Cerebellar nuclear complex (tissue), 1 donor: Measurements from ENCODE around the gene CRYGS.
"Not testable (repeated sequence)": the region's sequence is repeated elsewhere in the genome, so short reads cannot be mapped to it uniquely, and the experiment has no call there.

Experiments
- DNase-seq, 2 experiments: peaks; one replicate each; lab custom pipeline; 2025; lab: John Stamatoyannopoulos, UW

CRYGS gene

DNA sequence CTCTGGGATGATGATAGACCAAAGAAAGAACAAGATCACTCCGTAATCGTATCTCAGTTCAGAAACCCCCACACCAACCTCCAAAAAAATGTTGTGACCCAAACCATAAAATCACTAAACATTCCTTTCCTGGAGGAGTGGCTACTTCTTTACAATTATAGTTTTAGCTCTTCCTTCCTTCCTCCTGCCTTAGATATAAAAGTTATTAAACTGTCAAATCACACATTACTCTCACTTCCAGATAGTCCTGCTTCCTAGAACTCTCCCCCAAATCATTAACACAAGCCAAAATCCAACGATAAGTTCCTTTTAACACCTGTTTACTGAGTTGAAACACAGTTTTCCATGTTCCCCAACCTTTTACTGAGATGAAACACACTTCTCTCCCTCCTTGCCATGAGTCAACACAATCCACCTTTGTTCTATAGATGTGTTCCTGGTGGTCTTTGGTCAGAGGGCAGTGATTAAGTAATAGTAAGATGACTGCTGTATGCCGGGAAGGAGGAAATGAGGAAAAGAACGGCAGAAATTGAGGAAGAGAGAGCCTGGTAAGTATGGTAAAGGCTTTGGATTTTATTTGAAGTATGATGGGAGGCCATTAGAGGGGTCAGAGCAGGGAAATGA, 8.3 kb upstream of the CRYGS start:
- no peak for DNase-seq

DNA sequence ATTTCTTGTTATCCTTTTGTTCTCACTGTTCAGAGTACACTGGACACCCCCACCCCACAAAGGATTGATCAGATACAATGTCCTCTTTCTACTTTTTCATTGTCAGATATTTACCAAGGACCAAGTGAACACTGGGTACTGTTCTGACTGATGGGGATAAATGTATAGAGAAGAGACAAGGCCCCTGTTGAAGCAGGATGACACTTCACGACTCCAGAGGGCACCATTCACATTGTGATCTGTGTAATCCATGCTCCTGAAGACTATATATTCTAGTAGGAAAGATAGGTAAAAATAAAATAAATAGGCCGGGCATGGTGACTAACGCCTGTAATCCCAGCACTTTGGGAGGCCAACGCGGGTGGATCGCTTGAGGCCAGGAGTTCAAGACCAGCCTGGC, 7.2 kb upstream of the CRYGS start:
- no peak for DNase-seq

DNA sequence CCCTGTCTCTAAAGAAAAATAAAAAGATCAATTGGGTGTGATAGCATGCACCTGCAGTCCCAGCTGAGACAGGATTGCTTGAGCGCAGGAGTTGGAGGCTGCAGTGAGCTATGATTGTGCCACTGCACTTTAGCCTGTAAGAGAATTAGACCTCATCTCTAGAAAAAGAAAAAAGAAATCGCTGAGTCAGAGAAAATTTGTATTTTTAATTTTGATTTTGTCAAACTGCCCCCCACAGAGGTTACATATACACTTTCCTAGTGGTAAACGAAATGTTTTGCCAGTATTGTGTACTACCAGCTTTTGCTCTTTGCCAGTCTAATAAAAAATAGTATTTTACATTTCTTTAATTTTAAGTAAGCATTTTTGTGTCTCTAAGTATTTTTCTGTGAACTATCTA, 5.3 kb upstream of the CRYGS start:
- no peak for DNase-seq

DNA sequence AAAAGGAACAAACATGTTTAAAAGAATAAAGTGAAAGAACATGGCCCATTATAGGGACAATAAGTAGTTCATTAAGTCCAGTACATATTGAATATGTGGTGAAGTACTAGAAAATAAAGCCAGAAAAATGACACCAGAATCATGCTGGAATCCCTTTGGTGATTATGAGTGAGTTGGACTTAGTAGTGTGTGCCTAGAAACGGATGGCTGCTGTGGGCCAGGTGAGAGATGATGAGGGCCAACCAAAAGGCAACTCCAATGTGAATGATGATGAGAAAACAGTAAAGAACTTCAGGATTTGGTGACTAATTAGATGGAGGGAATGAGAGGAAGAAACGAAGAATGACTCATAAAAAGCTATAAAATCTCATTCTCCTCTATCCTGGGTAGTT, 3.3 kb downstream of the CRYGS start:
- DNase-seq: no peak

DNA sequence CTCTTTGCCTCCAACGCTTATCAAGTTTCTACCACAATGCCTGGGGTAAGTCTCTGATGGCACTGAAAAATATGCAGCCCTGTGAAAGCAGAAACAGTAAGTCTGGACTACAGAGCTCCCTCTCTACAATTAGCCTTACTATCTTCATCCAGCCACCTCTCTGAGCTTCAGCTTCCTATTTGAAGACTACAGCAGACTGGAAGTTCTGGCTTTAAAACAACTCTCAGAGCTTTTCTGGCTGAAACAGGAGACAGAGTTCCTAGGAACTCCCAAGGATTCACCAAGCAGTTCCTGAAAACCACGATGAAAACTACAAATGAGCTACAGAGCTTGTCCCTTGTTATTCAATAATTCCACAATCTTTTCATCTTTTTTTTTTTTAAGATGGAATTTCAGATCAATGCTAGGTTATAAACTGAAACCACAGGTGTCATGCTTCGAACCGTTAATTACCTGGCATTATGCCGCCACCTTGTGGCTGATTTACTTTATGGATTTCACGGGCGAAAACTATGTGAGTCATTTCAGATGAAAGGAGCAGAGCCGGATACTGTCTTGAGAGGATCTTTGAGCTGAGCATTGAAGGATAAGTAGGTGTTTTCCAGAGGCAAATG, 3.9 kb downstream of the CRYGS start:
- DNase-seq: peak in 1 of 2 experiments; percentile 20

DNA sequence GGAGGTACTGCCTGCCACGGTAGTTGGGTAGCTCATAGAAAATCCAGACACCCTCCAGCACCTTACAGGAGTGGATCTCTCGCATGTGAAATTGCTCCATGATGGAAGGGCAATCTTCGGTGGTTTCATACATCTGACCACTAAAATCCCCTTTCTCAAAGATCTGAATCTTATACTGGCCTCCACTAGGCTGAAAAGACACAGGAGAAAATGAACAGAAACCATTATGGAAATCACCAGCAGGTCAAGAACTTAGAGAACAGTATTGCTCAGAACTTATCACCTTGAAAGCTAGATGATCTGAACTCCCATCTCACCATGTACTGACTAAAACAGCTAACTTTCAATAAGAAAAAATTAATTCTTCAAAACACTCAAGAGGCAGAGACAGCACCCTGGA, 5.4 kb downstream of the CRYGS start:
- no peak for DNase-seq

DNA sequence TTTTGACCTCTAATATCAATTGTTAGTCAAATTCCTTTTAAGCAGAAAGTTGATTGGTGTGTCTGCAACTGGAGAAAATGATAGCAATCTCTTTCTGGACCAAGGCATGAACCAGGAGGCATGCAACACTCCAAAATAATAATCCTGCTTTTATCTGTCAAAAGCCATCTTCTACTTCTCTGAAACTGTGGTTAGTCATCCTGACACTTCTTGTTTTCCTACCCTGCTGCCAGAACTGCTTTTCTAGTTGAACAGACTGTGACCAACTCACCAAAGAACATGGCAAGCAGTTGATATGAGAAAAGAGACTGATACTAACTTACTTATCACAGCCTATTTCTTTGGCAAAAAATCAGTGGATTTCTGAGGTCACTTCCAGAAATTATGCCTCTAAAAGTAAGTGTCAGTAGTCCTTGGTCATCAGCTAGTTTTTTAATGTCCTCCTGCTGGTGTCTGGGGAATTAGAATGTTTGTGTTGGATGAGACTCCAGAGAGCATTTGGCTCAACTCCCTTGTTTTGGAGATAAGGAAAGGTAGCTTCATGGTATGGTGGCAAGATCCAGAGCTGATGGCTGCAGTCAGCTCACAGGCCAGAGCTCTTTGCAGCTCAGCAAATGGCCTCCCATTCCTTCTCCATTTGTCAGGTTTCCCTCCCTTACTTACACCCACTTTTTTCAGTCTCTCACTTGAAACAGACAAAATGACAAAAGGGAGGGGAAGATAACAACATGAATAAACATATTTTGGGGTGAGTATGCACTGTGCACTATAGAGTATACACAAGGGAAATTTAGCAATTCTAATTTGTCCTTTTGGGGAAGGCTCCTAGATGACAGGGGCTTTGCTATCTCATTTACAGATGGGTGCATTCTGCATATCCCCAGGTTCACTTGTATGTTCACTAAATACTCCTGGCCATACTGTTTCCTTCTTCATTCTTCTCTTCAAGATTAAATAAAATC, 7.0 kb downstream of the CRYGS start:
- no peak for DNase-seq

DNA sequence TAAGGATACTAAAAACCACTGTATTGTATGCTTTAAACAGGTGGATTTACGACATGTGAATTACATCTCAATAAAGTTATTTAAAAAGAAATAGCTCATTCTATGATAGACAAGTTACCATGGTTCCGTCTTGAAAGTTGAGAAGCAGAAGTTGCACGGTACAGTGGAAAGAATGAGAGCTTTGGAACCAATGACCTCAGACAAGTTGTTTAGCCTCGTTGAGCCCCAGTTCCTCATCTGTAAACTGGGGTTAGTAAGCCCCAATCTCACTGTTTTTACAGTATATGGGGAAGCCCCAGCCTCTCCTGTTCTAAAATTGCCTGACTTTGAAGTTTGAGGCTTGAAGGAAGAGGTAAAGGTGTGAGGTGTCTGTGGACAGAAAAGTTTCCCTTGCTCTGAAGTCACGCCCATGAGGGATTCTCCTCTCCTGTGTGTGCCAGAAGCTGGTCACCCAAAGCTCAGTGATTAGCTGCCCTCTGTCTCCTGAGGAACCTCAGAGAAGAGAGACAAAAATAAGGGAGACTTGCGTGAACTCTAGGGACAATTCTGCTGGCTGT, 10.0 kb downstream of the CRYGS start:
- no peak for DNase-seq

DNA sequence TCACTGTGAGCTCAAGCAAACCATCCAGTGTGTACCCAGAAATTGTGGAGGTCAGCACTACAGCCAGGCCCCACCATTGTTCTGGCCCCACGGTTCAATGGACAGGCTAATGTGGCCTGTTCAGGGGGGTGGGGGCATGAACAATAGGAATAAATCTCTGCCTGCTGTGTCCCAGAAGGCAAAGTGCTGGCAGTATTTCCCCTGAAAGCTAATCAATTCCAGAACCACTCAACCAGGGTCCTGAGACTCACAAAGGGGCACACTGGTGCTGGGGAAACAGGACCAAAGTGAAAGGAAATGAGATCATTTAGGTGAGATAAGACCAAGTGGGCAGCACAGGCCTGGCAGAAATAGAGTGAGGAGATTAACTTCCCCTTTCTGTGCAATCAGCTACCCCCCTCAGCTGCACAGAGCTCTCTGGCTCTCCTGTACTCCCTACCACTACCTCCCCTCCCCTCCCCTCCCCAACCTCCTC, 11.5 kb downstream of the CRYGS start:
- DNase-seq: no peak

DNA sequence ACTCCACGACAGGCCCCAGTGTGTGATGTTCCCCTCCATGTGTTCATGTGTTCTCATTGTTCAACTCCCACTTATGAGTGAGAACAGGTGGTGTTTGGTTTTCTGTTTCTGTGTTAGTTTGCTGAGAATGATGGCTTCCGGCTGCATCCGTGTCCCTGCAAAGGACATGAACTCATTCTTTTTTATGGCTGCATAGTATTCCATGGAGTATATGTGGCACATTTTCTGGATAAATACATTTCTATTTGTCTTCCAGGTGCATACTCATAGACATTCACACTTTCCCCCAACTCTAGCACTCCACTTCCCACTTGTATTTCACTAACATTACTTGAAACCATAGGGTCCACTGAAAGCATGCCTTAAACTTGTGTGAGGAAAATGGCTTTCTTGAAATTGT, 12.5 kb downstream of the CRYGS start:
- DNase-seq: not testable (repeated sequence)

DNA sequence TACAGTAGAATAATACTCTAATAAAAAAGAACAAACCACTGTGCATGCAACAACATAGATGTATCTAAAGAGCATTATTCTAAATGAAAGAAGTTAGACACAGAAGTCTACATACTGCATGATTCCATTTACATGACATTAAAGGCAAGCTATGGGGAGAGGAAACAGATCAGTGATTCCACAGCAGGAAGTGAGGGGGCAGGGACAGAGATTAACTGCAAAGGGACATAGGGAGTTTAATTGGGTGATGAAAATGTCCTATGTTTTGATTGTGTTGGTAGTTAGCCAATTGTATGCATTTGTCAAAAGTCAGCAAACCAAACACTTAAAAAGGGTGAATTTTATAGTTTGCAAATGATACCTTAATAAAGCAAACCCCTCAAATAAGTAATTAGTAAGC, 13.8 kb downstream of the CRYGS start:
- no peak for DNase-seq

DNA sequence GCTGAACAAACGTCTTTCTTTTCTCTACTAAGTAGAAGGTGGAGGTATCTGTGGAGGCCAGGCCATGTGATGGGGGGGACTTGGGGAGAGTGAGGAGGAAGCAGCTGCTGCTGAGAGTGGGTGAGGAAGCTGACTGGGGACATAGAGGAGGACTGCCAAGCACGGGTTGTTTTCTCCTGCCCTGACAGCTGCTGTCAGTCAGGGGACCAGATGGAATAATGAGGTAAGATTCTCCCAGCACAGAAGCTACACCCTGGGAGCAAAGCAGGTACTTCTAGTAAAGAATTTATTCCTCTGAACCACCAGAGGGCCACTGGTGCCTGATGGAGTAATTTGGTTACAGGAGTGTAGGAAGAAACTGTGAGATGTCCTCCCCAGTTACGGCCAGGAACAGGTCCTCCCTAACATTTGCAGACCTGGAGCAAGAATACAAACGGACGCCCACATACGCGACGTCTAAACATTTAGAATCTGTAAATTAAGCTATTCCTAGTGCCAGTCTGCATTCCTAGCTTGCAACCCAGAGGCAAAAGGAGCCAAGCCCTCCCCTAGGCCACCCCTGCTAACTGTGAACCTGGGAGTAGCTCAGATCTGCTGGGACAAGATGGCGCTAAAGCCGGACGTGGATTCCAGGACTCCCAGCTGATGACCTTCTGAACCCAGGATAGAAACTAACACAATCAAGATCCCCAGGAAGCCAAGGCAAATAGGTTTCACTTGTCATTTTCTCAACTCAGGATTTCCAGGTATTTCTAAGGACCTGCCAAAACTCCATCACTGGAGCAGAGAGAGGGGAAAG, 14.8 kb downstream of the CRYGS start:
- peak; percentile 33 to 62 for DNase-seq

DNA sequence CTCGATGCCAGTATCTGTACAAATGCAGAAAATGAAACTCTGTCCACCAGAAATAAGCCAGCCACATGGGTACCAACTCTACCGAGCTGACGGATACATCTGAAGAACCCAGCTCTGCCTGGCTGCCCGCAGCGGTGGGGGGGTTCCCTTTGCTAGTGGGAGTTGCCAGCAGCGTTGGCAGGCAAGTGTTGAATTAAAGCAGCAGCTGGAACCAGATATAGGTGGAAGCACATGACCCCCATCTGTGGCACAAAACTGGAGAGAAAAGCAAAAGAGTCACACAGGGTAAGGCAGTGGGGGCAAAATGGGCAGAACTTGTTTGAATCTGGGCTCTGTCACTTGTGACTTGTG, 17.9 kb downstream of the CRYGS start:
- no peak for DNase-seq

DNA sequence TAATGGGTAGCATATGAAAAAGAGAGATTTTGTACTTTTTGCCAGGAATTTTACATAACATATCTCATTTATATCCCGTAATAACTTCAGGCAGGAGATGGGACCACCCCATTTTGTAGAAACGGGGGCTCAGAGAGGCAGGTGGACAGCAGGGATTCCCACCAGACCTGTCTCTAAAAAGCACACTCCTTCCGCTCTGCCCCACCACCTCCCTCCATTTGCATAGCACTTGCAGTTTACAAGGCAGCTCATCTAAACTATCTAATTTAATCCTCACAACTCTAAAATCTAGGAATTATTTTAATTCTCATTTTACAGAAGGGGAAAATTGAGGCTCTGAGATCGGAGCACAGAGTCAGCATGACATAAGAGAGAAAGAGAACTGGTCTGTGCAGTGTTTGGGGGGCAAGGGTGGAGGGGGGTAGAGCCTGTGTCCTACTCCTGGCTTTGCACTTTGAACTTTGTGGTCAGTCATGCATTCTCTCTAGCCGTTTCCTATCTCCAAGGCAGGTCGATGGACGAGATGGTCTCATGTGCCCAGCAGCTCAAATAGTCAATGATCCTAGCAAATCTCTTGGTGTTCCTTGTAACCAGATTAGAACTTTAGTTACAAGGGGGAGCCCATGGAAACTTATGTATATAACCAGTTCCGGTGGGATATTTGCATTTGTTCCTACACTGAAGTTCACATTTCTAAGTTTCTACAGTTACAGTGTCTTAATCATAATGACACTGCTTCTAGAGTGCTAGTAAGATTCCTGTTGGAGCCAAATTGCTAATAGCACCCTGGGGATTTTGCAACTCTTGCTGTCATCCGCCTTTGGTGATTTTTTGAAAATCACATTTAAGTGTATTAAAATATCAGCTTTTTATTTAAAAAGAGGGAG, 18.6 kb downstream of the CRYGS start:
- no peak for DNase-seq

DNA sequence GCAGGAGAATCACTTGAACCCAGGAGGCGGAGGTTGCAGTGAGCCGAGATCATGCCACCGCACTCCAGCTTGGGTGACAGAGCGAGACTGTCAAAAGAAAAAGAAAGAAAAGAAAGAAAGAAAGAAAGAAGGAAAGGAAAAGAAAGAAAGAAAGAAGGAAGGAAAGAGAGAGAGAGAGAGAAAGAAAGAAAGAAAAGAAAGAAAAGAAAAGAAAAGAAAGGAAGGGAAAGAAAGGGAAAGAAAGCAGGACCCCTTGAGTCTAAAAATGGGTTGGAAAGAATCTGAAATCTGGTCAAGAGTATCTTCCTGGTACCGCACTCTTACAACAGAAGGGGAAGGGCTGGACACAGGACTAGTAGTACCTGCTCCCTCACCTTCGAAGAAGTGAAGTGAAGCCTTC, 19.6 kb downstream of the CRYGS start:
- no peak for DNase-seq

DNA sequence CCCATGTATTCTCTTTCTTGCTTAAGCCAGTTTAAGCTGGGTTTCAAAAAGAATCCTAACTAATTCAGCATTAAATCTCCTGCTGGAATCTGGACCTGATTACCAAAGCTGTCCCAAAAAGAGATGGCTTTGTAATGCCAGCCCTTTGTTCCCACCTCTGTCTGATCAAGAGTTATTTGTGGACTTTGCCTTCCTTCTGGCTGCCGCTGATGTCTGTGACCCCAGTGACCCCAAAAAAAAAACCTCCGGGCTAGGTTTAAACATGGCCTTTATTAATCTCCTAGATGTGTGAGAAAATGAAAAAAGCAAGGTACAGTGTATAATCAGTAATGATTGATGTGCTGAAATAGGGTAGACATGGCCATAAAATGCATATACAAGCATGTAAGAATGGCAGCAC, 20.7 kb downstream of the CRYGS start:
- DNase-seq: no peak

DNA sequence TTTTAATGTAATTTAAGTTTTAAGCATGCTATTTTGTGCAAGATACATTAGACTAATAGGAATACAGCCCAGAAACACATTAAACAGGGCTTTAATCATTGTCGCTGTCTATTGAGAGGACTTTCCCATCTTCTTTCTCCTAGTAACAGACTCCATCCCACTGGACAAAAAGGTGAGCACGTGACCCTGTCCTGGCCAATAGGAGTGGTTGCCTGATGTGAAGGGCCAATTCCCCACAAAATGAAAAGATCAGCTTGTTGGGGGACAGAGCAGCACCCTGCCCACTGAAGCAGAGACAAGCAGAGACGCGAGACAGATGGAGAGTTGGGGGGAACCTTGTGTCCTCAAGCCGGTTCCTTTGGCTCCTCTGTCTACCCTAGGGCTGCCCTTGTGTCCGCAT, 21.2 kb downstream of the CRYGS start:
- no peak for DNase-seq

DNA sequence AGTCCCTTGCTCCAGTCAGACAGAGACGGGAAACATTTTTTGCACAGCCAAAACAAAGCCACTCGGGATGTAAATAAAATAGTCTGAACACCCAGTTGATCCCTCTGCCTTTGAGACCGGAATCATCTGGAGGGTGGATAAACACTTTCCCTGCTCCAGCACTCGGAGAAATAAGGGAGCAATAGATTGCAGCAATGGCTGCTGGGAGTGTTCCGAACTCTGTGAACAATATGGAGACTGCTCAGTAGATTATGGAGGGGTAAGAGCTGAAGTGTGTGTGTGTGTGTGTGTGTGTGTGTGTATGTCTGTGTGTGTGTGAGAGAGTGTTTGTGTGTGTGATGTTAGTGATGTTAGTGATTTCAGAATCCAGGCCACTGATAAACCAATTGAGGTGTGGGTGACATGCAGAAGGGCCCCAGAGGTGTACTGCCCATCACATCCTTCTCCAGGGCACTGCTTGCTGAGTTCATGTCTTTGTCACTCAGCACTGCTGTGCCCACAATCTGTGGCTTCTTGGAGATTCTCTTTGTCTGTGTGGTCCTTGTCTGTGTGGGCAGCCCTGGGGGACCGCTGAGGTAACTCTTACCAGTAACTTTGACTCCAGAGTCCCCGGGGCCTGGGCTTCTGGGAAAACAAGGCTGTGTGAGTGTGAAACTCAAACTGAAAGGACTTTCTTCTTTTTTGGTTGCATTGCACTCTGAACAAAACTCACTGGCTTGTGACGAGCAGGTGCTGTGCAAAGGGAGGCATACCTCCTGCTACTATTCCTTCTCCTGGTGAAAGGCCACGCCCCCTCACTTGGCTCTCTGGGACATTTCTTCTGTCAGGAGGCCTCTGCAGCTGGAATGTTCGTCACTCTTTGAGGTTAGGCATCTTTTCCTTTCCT, 23.0 kb downstream of the CRYGS start:
- DNase-seq: no peak

DNA sequence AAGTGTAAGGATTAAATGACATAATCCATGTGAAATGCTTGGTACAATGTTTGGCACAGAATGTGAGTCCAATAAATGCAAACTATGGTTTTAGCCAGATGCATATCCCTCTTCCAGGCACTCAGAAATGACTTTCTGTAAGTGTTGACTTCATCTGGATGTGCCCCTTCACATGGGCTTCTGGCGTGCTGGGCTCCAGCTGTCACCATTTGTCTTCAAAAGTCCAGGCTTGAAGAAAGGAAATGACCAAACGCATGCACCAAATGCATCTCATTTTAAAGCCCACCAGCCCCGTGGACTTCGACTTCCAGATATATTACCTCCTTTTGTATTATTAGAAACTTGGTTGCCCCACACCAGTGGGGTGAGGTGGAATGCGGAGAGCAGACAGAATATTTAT, 23.7 kb downstream of the CRYGS start:
- DNase-seq: no peak
